ENCODE data around the gene FMNL1.

- TF ChIP-seq CTCF (IDR thresholded peaks at IDR 0.05), result no peak
- TF ChIP-seq POLR2A (IDR thresholded peaks at IDR 0.05), result no peak
- no peak for TF ChIP-seq POLR2AphosphoS5 (IDR thresholded peaks at IDR 0.05)
- no peak for TF ChIP-seq EP300 (IDR thresholded peaks at IDR 0.05)
Observed at GRCh38 chr17:45264988-45265387, 43.3 kb downstream of the FMNL1 start.
